ENCODE measurements around the gene MYH9.

The MYH9 gene

DNA sequence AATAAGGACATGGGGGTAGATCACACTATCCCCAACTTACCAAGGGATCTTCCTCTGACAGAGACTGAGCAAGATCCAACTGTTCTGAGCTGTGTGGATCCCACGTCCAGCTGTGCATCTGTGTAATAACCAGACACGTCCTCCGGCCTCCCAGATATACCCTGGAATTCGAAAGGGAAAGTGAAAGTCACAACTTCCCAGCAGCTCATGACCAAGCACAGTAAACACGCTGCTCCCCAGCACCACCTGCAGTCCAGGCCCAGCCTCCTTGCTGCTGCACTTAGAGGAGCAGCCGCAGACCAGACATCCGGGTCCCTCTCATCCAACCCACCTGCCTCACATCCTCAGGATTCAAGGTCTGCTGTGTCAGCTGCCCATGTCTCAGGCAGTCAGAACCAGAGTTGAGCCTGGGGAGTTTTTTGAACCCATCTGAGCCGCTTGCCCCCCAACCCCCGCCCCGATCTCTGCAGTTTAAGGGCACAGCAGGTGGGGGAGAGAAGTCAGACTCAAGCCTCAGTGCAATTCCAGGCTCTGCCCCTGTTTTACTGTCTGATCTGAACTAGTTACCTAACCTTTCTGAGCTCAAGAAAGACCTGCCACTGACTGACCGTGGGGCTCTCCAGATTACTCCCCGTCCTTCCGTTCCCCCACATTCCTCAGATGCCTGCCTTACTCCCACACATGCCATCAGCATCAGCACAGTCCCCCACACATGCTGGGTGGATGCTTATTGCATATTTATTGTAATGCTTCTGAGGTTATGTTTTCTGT is 148.2 kb downstream of the MYH9 start, which contains the start of gene APOL2:
TSS of gene APOL2 (minus strand) at position 127 of the 771 bp plus-strand sequence. CDS start 6,365 bp downstream, outside the sequence.
- CTCF ChIA-PET: interaction anchor here (0.5 to 1.2 kb wide), 4 partner anchors 13 to 77 kb away, joined by 3 to 4 read pairs (median 3); partner anchors contain the start of gene APOL1
- TF ChIP-seq, protein P1, sequence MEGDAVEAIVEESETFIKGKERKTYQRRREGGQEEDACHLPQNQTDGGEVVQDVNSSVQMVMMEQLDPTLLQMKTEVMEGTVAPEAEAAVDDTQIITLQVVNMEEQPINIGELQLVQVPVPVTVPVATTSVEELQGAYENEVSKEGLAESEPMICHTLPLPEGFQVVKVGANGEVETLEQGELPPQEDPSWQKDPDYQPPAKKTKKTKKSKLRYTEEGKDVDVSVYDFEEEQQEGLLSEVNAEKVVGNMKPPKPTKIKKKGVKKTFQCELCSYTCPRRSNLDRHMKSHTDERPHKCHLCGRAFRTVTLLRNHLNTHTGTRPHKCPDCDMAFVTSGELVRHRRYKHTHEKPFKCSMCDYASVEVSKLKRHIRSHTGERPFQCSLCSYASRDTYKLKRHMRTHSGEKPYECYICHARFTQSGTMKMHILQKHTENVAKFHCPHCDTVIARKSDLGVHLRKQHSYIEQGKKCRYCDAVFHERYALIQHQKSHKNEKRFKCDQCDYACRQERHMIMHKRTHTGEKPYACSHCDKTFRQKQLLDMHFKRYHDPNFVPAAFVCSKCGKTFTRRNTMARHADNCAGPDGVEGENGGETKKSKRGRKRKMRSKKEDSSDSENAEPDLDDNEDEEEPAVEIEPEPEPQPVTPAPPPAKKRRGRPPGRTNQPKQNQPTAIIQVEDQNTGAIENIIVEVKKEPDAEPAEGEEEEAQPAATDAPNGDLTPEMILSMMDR (conservative IDR thresholded peaks at IDR 0.05; ENCODE audit: low read depth): peak; percentile 79
- POLR2A ChIA-PET (ENCODE audit: low non-redundant PET): no interaction called here
- peak within 1 kb of the TSS; percentile 89 for H3K27ac ChIP-seq
- peak; percentile 86 for DNase-seq (ENCODE audit: low spot score)

DNA sequence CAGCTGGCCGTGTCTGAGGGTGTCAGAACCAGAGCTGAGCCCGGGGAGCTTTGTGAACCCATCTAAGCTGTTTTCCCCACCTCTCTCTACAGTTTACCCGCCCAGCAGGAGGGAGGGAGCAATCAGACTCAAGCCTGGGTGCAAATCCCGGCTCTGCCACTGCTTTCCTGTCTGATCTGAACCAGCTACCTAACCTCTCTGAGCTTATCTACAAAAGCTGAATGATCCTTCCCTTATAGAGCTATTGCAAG is 148.7 kb downstream of the MYH9 start:
- no peak for DNase-seq (ENCODE audit: low spot score)
- CTCF ChIA-PET: interaction anchor here (0.5 to 1.2 kb wide), 4 partner anchors 13 to 76 kb away, joined by 3 to 4 read pairs (median 3); partner anchors contain the start of gene APOL1
- POLR2A ChIA-PET (ENCODE audit: low non-redundant PET): no interaction called here
- TF ChIP-seq, protein P1 (conservative IDR thresholded peaks at IDR 0.05; ENCODE audit: low read depth): no peak
- peak overlapping the region; percentile 89 for H3K27ac ChIP-seq

GRCh38 chr22:36238373-36239149 is 149.2 kb downstream of the MYH9 start:
- ChIA-PET POLR2A (ENCODE audit: low non-redundant PET) (no interaction called here), CTCF (interaction anchor here (0.5 to 1.2 kb wide), 5 partner anchors 14 to 76 kb away, joined by 3 to 4 read pairs (median 3); partner anchors contain the start of gene APOL1)
- TF ChIP-seq, protein P1 (conservative IDR thresholded peaks at IDR 0.05; ENCODE audit: low read depth): no peak
- peak overlapping the region; percentile 89 for H3K27ac ChIP-seq
- DNase-seq (ENCODE audit: low spot score): no peak

GRCh38 chr22:36237462-36238372 is 150.1 kb downstream of the MYH9 start:
- DNase-seq (ENCODE audit: low spot score): no peak
- TF ChIP-seq, protein P1 (conservative IDR thresholded peaks at IDR 0.05; ENCODE audit: low read depth): no peak
- ChIA-PET POLR2A (ENCODE audit: low non-redundant PET) (no interaction called here), CTCF (interaction anchor here (0.7 kb wide), 1 partner anchor 35 kb away, joined by 3 read pairs; no protein-coding TSS in a partner anchor)
- peak overlapping the region; percentile 89 for H3K27ac ChIP-seq

DNA sequence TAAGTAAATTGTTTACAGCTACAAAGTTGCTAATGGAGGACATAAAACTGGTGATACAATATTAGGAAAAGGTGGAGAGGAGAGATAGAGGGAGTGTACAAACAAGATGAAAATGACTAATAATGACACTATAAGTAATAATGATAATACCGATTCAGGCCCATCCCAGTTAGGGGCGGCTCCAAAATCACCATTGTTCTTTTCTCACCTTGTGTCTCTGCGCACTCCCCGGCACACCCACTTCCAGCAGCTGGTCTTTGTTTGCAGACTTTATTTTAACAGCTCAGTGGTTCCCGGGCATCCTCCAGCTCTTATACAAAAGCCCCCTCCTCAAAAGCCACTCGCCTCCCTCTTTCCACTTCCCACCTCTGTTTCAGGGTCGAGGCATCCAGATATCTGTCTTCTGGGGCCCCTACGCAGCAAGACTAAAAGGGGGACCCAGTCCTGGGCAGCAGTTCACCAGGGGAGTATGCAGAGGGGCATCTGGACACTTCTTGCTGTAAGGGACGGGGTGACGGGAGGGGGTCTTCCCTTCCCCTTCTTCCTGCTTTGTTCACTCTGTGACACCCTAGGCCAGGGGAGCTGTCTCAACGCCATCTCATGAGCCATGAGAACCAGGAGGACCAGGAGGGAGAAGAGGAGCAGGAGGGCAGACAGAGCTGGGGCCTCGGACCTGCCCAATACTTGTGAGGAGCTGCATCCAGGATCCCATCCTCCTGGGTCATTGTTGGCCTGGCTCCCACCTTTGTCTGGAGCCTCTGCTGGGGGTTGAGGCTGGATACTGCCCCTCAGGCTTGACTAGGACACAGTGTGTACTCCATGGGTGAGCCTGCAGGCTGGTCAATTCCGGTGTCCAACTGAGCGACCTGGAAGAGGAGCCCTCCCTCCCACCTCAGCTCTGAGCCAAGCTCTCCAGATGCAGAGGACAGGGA is 151.1 kb downstream of the MYH9 start:
- DNase-seq (ENCODE audit: low spot score): no peak
- TF ChIP-seq, protein P1 (conservative IDR thresholded peaks at IDR 0.05; ENCODE audit: low read depth): no peak
- POLR2A ChIA-PET (ENCODE audit: low non-redundant PET): no interaction called here
- H3K27ac ChIP-seq: peak overlapping the region; percentile 89
- CTCF ChIA-PET: interaction anchor here (0.6 kb wide), 2 partner anchors 14 to 665 kb away, joined by 3 to 4 read pairs; no protein-coding TSS in a partner anchor
